Adrenal gland (tissue), 5 donors: ENCODE results near the gene LCT.

ENCODE experiments used
- POLR2A ChIP-seq, 2 donors: fragments of 450-650 bp; IDR thresholded peaks; one replicate each; pipeline ENCODE4 v1.6.1; 2017; ENCODE audit warnings: antibody characterized with exemption in 2 of 2, mild to moderate bottlenecking in 2 of 2, moderate library complexity in 1 of 2
- TF ChIP-seq, protein P1 (sequence below), 6 experiments: fragments of 450-650 bp in 4 of 6; fragments of 200-600 bp in 2 of 6; sonication (generic) in 1 of 6; IDR thresholded peaks; 1 replicate in 5 of 6; 2 replicates in 1 of 6; pipeline versions ENCODE4 v1.5.1 to v1.8.0; 2016 to 2021; ENCODE audit warnings: antibody characterized with exemption in 6 of 6, mild to moderate bottlenecking in 2 of 6, moderate library complexity in 1 of 6
- donor health status: DM: no; HTN: no; CAD: no.

DNA sequence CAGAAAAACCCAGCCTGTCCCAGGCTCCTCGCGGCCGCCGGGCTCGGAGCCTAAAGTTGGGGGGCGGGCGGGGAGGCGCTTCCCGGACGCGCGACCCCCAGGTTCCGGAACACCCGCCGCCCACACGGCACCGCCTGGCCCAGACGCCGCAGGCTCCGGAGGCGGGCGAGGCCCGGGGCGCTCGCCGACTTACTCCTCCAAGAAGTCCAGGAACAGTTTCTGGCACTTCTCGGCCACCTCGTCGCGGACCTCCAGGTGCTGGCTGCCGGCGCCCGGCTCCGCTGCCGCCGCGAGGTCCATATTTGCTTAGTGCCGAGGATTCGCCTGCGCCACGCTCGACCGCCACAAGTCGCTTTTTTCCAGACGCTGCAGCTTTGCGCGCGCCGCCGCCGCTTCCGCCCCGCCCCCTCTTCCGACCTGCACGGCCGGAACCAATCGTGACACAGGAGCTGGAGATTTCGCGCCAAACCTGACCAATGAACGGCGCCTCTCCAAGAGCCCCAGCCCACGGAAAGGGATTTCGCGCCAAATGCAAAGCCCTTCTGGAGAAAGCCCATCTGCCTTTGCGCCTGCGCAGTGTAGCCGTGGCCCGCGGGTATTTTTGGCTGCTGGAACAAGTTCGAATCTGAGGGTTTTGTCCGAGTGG is 39.2 kb upstream of the LCT start, which contains the start of gene MCM6:
- TF ChIP-seq, protein P1, sequence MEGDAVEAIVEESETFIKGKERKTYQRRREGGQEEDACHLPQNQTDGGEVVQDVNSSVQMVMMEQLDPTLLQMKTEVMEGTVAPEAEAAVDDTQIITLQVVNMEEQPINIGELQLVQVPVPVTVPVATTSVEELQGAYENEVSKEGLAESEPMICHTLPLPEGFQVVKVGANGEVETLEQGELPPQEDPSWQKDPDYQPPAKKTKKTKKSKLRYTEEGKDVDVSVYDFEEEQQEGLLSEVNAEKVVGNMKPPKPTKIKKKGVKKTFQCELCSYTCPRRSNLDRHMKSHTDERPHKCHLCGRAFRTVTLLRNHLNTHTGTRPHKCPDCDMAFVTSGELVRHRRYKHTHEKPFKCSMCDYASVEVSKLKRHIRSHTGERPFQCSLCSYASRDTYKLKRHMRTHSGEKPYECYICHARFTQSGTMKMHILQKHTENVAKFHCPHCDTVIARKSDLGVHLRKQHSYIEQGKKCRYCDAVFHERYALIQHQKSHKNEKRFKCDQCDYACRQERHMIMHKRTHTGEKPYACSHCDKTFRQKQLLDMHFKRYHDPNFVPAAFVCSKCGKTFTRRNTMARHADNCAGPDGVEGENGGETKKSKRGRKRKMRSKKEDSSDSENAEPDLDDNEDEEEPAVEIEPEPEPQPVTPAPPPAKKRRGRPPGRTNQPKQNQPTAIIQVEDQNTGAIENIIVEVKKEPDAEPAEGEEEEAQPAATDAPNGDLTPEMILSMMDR (IDR thresholded peaks at IDR 0.05): peak in 4 of 6 experiments; percentile 14 to 40 (median 25)
- TF ChIP-seq POLR2A (IDR thresholded peaks at IDR 0.05): peak in 1 of 2 donors; percentile 72
